IPS DF 19.7 (cell line): ENCODE results near the gene UBL4B.
"Not testable (repeated sequence)": the region's sequence is repeated elsewhere in the genome, so short reads cannot be mapped to it uniquely, and the experiment has no call there.

Experiments
- DNase-seq: peaks from one replicate; pipeline ENCODE4 v3.0.0-alpha.2; 2013; ENCODE audit warnings: low read depth, low spot score

UBL4B gene, protein sequence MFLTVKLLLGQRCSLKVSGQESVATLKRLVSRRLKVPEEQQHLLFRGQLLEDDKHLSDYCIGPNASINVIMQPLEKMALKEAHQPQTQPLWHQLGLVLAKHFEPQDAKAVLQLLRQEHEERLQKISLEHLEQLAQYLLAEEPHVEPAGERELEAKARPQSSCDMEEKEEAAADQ

GRCh38 chr1:110112143-110112542 is at the start of gene UBL4B:
Gene UBL4B (plus strand): TSS chr1:110112443. CDS start chr1:110112535, 92 bp downstream.
- no peak for DNase-seq

DNA sequence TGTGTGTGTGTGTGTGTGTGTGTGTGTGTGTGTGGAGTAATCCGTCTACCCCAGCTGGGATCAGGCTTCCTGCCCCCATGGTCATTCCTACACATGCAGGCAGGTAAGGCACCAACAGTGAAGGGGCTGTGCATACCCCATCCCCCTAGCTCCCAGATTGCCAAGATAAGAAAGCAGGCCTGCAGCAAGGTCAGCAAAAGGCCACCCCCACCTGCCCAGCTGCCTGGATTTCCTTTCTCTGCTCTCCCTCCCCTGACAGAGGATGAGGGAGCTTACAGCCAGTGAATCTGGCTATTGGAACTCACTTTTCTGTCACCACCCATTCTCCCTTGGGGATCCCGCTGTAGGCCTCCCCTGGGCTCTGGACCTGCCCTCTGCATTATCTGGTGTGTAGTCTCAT is 49.6 kb upstream of the UBL4B start:
- DNase-seq: no peak

GRCh38 chr1:110063781-110064180 is 48.5 kb upstream of the UBL4B start:
- DNase-seq: no peak

- no peak for DNase-seq
Measured at GRCh38 chr1:110064576-110065337, 47.5 kb upstream of the UBL4B start.

GRCh38 chr1:110065841-110066240 is 46.4 kb upstream of the UBL4B start:
- DNase-seq: no peak

DNA sequence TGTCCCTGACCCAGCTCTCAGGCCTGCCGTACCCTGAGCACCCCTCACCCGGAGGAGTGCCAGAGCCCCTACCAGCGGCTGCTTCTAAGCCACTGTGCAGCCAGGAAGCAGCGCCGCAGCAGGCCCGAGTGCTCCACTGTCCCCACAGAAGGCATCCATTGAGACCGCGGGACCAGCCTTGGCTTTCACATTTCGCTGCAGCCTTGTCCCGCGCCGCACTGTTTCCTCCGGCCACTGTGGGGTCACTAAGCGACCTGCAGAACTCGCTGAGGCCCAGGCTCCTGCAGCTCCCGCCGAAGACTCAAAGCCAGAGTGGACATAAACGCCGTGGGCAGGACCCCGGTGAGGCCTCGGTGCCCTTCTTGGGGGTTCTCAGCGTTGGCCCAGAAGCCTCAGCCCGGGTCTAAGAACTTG is 44.8 kb upstream of the UBL4B start:
- DNase-seq: no peak

GRCh38 chr1:110067893-110068645 is 44.2 kb upstream of the UBL4B start:
- DNase-seq: no peak

- DNase-seq: no peak
Measured at GRCh38 chr1:110068646-110069403, 43.4 kb upstream of the UBL4B start.

GRCh38 chr1:110069404-110070281 is 42.6 kb upstream of the UBL4B start:
- DNase-seq: no peak

- DNase-seq: no peak
Measured at GRCh38 chr1:110070282-110070669, 42.0 kb upstream of the UBL4B start.

- no peak for DNase-seq
Measured at GRCh38 chr1:110070671-110071242, 41.5 kb upstream of the UBL4B start, which contains the start of gene ALX3. Gene ALX3 (minus strand): TSS chr1:110070672. CDS start chr1:110070612, 60 bp downstream.

DNA sequence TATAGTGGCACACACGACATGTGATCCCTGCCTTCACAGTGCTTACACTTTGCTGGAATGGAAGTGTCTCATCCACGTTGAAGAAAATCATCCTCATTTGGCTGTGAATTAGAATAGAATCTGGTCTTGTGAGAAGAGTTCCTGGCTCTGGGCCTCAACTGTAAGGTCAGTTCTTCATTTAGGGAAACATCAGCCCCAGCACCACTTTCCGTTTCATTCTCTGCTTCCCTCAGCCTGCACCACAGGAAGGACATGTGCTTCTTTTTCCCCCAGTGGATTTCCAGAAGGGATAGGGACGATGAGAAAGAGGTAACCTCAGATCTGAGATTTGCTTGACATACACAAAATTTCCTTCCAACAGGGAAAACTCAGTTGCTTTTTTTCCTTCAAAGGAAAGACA is 38.1 kb upstream of the UBL4B start:
- DNase-seq: no peak

DNA sequence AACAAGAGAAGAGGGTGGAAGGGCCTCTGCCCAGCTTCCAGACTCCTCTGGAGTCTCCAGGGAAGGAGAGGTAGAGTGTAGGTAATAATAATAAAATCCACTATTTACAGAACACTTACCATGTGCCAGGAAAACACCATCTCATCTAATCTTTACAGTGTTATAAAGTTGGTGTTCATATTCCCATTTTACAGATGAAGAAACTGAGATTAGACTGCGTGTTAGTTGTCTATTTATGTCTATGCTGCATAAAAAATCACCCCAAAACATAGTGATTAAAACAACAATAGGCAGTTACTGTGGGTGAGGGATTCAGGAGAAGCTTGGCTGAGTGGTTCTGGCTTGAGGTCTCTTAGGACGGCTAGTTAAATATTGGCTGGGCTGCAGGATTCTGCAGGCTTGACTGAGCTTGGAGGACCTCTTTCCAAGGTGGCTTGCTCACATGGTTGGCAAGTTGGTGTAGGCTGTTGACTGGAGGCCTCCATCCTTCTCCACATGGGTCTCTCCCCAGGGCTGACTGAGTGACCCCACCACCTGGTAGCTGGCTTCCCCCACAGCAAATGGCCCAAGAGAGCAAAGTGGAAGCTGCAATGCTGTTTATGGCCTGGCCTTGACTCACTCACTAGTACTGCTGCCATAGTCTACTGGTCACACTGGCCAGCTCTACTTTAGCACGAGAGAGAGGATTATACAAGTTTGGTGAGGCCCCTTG is 35.3 kb upstream of the UBL4B start:
- no peak for DNase-seq

DNA sequence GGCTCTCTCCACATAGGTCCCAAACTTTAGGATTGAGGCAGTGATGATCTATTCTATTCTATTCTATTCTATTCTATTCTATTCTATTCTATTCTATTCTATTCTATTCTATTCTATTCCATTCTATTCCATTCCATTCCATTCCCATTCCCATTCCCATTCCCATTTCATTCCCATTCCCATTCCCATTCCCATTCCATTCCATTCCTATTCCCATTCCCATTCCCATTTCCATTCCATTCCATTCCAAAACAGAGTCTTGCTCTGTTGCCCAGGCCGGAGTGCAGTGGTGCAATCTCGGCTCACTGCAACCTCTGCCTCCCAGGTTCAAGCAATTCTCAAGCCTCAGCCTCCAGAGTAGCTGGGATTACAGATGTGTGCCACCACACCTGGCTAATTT is 32.2 kb upstream of the UBL4B start:
- not testable (repeated sequence) for DNase-seq

DNA sequence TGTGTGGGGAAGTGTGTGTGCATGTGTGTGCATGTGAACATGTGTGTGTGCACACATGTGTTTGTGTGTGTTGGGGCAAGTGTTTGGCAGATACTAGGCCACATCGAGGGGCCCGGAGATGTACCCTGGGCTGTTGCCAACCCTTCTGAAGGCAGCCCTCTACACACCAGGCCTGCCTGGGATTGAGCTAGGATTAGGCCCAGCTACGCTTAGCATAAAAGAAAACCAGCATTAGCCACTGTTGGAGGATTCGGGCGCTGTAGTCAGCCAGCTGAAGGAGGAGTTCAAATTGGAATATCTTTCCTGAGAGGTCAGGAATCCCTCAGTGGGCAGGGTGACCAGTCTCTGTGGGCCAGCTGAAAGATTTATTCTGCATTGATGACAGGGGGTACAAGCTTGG is 31.2 kb upstream of the UBL4B start:
- no peak for DNase-seq

GRCh38 chr1:110082477-110082876 is 29.8 kb upstream of the UBL4B start:
- no peak for DNase-seq

DNA sequence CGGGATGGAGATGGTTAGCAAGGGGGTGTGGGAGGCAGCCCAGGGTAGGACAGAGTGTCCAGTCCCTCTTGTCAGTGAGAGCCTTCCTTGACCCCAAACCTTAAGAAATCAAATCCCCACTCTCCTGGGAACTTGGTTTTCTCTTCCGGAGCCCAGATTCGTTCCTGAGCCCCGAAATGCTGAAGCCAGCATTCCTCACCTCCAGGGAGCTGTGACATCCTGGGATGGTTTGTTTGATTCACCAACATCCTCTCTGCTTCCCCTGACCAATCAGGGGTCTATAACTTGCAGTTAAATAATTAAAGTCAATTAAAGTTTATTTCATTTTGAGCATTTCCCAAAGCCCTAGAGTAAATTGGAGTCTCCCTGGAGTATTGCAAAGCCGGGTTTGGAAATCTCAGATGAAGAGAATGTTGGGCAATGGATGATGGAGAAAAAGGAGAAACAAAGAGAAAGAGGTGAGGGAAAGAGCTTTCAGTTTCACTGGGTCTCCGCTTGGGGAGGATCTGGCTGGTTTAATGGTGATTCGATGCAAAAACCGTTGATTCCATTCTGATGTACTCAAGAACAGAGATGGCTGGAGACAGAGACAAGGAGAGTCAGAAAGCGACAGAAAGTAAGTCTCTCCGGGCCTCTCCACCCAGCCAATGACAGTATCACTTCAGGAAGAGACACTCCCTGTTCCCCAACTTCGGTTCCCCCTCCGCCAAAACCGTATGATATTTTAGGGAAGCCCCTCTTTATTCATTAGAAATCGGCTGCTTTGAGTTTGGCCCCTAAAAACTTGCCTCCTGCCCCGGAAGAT is 29.0 kb upstream of the UBL4B start:
- no peak for DNase-seq

DNA sequence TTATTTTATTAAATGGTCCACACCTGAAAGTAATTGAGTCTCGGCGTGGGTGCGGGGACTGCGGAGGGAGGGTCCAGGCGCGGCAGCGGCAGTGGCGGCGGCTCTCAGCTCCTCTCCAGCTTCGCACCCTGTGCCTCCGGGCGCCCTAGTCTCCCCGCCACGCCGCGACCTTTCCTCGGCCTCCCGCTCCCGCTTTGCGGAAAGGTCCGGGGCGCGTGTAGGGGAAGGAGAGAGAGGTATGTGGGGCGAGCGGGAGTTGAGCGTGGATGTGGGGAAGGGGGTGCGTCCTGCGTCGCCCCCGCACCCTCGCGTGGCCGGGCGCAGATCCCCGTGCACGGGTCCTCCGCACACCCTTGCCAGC is 28.4 kb upstream of the UBL4B start:
- no peak for DNase-seq
